GM23338 (cell line): ENCODE data around the gene KRIT1. TPM values are rescaled to one million over a fixed set of nuclear protein-coding genes. Genes with fewer than 3 reads are reported as not detected.

Source experiments
- ATAC-seq: fragments of 200-7000 bp; cut with Tn5 transposase; 3 replicates; pipeline ENCODE4 v1.9.1; 2020
- DNase-seq: peaks from one replicate; pipeline ENCODE4 v3.0.0-alpha.2; 2015; ENCODE audit warnings: low spot score
- H2AFZ ChIP-seq: fragments of 200-600 bp; sonication (generic); 2 replicates; pipeline ENCODE4 v1.8.0; 2016; ENCODE audit warnings: antibody characterized with exemption, mild to moderate bottlenecking, moderate library complexity
- H3F3A ChIP-seq: fragments of 200-600 bp; sonication (generic); replicated peaks from 2 replicates; pipeline ENCODE4 v1.8.0; 2017; ENCODE audit warnings: antibody characterized with exemption, mixed run types, low read depth
- H3K27ac ChIP-seq: fragments of 200-600 bp; sonication (generic); 2 replicates; pipeline ENCODE4 v1.6.1; 2016; ENCODE audit warnings: low read depth
- H3K27me3 ChIP-seq: fragments of 200-600 bp; sonication (generic); 2 replicates; pipeline ENCODE4 v1.8.0; 2016; ENCODE audit warnings: mild to moderate bottlenecking, mixed run types, moderate library complexity; ENCODE audit not compliant: insufficient read depth
- H3K36me3 ChIP-seq: fragments of 200-600 bp; sonication (generic); 2 replicates; pipeline ENCODE4 v1.8.0; 2016; ENCODE audit warnings: mild to moderate bottlenecking; ENCODE audit not compliant: insufficient read depth
- H3K4me1 ChIP-seq: fragments of 200-600 bp; sonication (generic); 2 replicates; pipeline ENCODE4 v1.8.0; 2016; ENCODE audit warnings: mild to moderate bottlenecking, moderate library complexity; ENCODE audit not compliant: insufficient read depth
- H3K4me2 ChIP-seq: fragments of 200-600 bp; sonication (generic); 2 replicates; pipeline ENCODE4 v1.7.1; 2017; ENCODE audit warnings: mixed run types
- H3K4me3 ChIP-seq: fragments of 200-600 bp; sonication (generic); 2 replicates; pipeline ENCODE4 v1.6.1; 2016; ENCODE audit warnings: mixed run types
- H3K79me2 ChIP-seq: fragments of 200-600 bp; sonication (generic); replicated peaks from 2 replicates; pipeline ENCODE4 v1.8.0; 2017; ENCODE audit warnings: mild to moderate bottlenecking; ENCODE audit not compliant: insufficient read depth
- H3K9me2 ChIP-seq: fragments of 200-600 bp; sonication (generic); 2 replicates; pipeline ENCODE4 v1.8.0; 2017; ENCODE audit not compliant: insufficient read depth
- H4K20me1 ChIP-seq: fragments of 200-600 bp; sonication (generic); replicated peaks from 2 replicates; pipeline ENCODE4 v1.8.0; 2017; ENCODE audit warnings: mild to moderate bottlenecking; ENCODE audit not compliant: insufficient read depth
- H3K27ac Mint-ChIP-seq: 2 replicates; pipeline ENCODE4 v1.8.0; 2020; ENCODE audit warnings: inconsistent platforms, mild to moderate bottlenecking, moderate library complexity, mixed read lengths
- H3K27me3 Mint-ChIP-seq: 3 replicates; pipeline ENCODE4 v1.8.0; 2022; ENCODE audit warnings: low read depth, mild to moderate bottlenecking, moderate library complexity, mixed read lengths, inconsistent platforms; ENCODE audit not compliant: insufficient read depth, poor library complexity
- H3K36me3 Mint-ChIP-seq: 3 replicates; pipeline ENCODE4 v1.8.0; 2021; ENCODE audit warnings: low read depth, mild to moderate bottlenecking, inconsistent platforms, moderate library complexity, mixed read lengths
- H3K4me1 Mint-ChIP-seq: 3 replicates; pipeline ENCODE4 v1.8.0; 2020; ENCODE audit warnings: mild to moderate bottlenecking, inconsistent platforms, mixed read lengths
- H3K4me3 Mint-ChIP-seq: 3 replicates; pipeline ENCODE4 v1.8.0; 2021; ENCODE audit warnings: moderate library complexity, mild to moderate bottlenecking, inconsistent platforms, mixed read lengths
- H3K9me3 Mint-ChIP-seq: 3 replicates; pipeline ENCODE4 v1.8.0; 2020; ENCODE audit warnings: moderate library complexity, mild to moderate bottlenecking, inconsistent platforms, mixed read lengths
- CREB1 ChIP-seq: fragments of 250-450 bp; sonication (Bioruptor Pico); IDR thresholded peaks from 2 replicates; pipeline ENCODE4 v1.5.0; 2020; ENCODE audit warnings: low read depth, mild to moderate bottlenecking, moderate library complexity
- CTCF ChIP-seq, 2 experiments: fragments of 200-600 bp in 1 of 2; sonication (generic) in 1 of 2; conservative IDR thresholded peaks; 2 replicates each; pipeline versions ENCODE4 v1.5.1 to v1.6.1; 2016 to 2017; ENCODE audit warnings: antibody characterized with exemption in 2 of 2, low read depth in 2 of 2, mild to moderate bottlenecking in 2 of 2, moderate library complexity in 1 of 2
- ETS1 ChIP-seq: IDR thresholded peaks from 2 replicates; pipeline ENCODE4 v1.6.1; 2016; ENCODE audit warnings: antibody characterized with exemption
- EZH2 ChIP-seq: fragments of 200-600 bp; sonication (generic); IDR thresholded peaks from one replicate; pipeline ENCODE4 v1.8.0; 2017; ENCODE audit warnings: antibody characterized with exemption, mild to moderate bottlenecking, low read depth; ENCODE audit not compliant: unreplicated experiment
- NANOG ChIP-seq: IDR thresholded peaks from 2 replicates; pipeline ENCODE4 v1.6.1; 2016; ENCODE audit warnings: antibody characterized with exemption, borderline replicate concordance
- POLR2AphosphoS5 ChIP-seq: IDR thresholded peaks from 2 replicates; pipeline ENCODE4 v1.6.1; 2016; ENCODE audit warnings: antibody characterized with exemption, low read depth
- REST ChIP-seq: IDR thresholded peaks from one replicate; pipeline ENCODE4 v1.6.1; 2018; ENCODE audit warnings: antibody characterized with exemption; ENCODE audit not compliant: unreplicated experiment
- STAT1 ChIP-seq: IDR thresholded peaks from one replicate; pipeline ENCODE4 v1.6.1; 2016; ENCODE audit warnings: antibody characterized with exemption; ENCODE audit not compliant: unreplicated experiment
- ZNF114 ChIP-seq: fragments of 250-450 bp; sonication (Bioruptor Pico); IDR thresholded peaks from 2 replicates; pipeline ENCODE4 v1.5.0; 2020; ENCODE audit warnings: mild to moderate bottlenecking, moderate library complexity
- ZNF462 ChIP-seq: fragments of 250-450 bp; sonication (Bioruptor Pico); IDR thresholded peaks from 2 replicates; pipeline ENCODE4 v1.5.0; 2020; ENCODE audit warnings: mild to moderate bottlenecking, moderate library complexity
- polyA plus RNA-seq: library from polyadenylated mRNA; unstranded; fragments of >200 nt; fragmentation: Nextera tagmentation; extraction: Ambion mirVana; gene quantifications from 2 replicates; pipeline ENCODE4 v1.2.1, GENCODE V29; 2016
- total RNA-seq: library from RNA; depleted of rRNA; stranded (reverse); fragments of >200 nt; shearing (Covaris generic); gene quantifications from 2 replicates; pipeline ENCODE4 v1.2.3, GENCODE V29; 2014

KRIT1 gene
- total and polyA plus RNA-seq, 2 experiments from 2014 or later = 51.2 to 54.3 TPM

GRCh38 chr7:92242972-92243371 is 2.7 kb downstream of the KRIT1 start (continued):
- TF ChIP-seq REST = no peak
- no peak for TF ChIP-seq ETS1
- TF ChIP-seq CTCF (conservative IDR thresholded peaks at IDR 0.05; ENCODE audit: low read depth in 2 of 2) = no peak
- TF ChIP-seq NANOG = no peak
- no peak for TF ChIP-seq POLR2AphosphoS5

- no peaks in the 10 kb centered on the region for H3K79me2 ChIP-seq
- no peak overlapping the region for H3K4me2 ChIP-seq
- H3F3A ChIP-seq = no peaks in the 10 kb centered on the region
- H3K36me3 ChIP-seq = peaks cover 24% of the 10 kb centered on the region
- Mint-ChIP-seq H3K36me3 (peaks cover 69% of the 10 kb centered on the region), H3K9me3 (peaks cover 3% of the 10 kb centered on the region; the same call in 1 of the 3 replicates), H3K27ac (no peak overlapping the region), H3K4me1 (no peaks in the 10 kb centered on the region), H3K27me3 (no peaks in the 10 kb centered on the region), H3K4me3 (no peak overlapping the region)
- no peaks in the 10 kb centered on the region for H3K9me2 ChIP-seq
- H2AFZ ChIP-seq = no peak overlapping the region
- H3K4me1 ChIP-seq = no peaks in the 10 kb centered on the region
- DNase-seq = no peak
- no peak overlapping the region for H3K27ac ChIP-seq
- H3K4me3 ChIP-seq = no peak overlapping the region
- no peak for ATAC-seq
- no peaks in the 10 kb centered on the region for H4K20me1 ChIP-seq
- H3K27me3 ChIP-seq = no peaks in the 10 kb centered on the region
- TF ChIP-seq POLR2AphosphoS5 (no peak), EZH2 (no peak), CTCF (conservative IDR thresholded peaks at IDR 0.05; ENCODE audit: low read depth in 2 of 2) (no peak), CREB1 (no peak), STAT1 (no peak), ZNF114 (CRISPR knock-in tag) (no peak), ZNF462 (CRISPR knock-in tag) (no peak), NANOG (no peak)
Observed at GRCh38 chr7:92230547-92230946, 15.2 kb downstream of the KRIT1 start.
